Brain microvascular endothelial cell (primary cell): ENCODE data around the gene ACLY.
A peak's percentile ranks its signal among the peaks of the same experiment; 100 is the strongest.

Source experiments
- DNase-seq: peaks from one replicate; pipeline ENCODE4 v3.0.0-alpha.2; 2020
- H3K27ac ChIP-seq: fragments of 250-450 bp; sonication (Bioruptor Pico); 2 replicates; pipeline ENCODE4 v1.5.1; 2020; ENCODE audit warnings: mild to moderate bottlenecking, moderate library complexity
- H3K27me3 ChIP-seq: fragments of 250-450 bp; sonication (Bioruptor Pico); replicated peaks from 2 replicates; pipeline ENCODE4 v1.5.1; 2020; ENCODE audit warnings: mild to moderate bottlenecking
- H3K36me3 ChIP-seq: fragments of 250-450 bp; sonication (Bioruptor Pico); replicated peaks from 2 replicates; pipeline ENCODE4 v1.5.1; 2020; ENCODE audit warnings: mild to moderate bottlenecking
- H3K4me3 ChIP-seq: 2 replicates; pipeline ENCODE4 v1.5.1; 2011; ENCODE audit warnings: low read depth, mild to moderate bottlenecking, control low read depth, low read length, moderate library complexity
- in situ Hi-C: cut with HindIII; loops from 2 replicates; pipeline ENCODE4 v1.10.0; 2017; ENCODE audit warnings: low sequenced_read_pairs, low pct_ligation_motif_present
- TF ChIP-seq, protein P1 (sequence below): IDR thresholded peaks from 2 replicates; pipeline ENCODE4 v1.5.1; 2011; ENCODE audit warnings: low read depth, mild to moderate bottlenecking, moderate library complexity, low read length, control low read depth, inconsistent platforms; ENCODE audit errors: missing control alignments

The ACLY gene

DNA sequence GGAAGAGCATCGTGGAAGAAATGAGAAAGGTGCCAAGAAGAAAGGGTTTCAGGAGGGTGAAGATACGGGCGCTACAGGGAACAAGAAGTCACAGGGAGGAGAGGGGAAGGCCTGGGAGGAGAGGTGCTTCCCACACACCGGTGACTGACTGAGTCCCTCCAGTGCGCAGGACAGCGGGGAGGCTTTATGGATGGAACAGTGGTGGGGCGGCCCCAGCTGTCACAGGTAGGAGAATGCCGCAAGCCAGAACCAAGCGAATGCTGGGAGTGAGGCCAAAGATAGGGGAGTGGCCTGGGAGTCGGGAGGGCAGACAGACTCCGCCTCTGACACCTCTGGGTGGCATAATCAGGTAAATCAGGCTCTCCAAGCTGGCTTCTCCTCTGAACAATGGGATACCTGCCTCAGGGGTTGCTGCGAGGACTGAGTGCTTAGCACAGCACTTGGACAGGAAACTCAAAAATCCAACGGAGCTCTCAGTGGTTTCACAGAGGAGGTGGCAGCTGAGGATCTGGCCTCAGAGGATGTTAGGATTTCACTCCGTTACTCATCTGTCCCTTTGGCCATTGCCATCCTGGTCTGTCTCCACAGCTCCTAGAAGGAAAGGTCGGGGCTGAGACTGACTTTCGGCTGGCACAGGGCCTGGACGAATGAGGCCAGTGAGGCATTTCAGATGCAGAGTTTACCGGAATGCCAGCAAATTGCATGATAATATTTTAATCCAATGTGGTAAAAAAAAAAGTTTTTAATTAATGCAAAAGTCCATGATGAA, 47.1 kb upstream of the ACLY start:
- Histone ChIP-seq H3K27ac (no peak overlapping the region), H3K27me3 (no peaks in the 10 kb centered on the region), H3K36me3 (peaks cover 10% of the 10 kb centered on the region), H3K4me3 (peak overlapping the region; percentile 81)
- in situ Hi-C loops = loop anchor here (25.0 kb wide), 1 partner anchor 146 kb away; the partner anchor contains the start of genes DHX58, HSPB9 and KAT2A
- no peak for DNase-seq
- TF ChIP-seq, protein P1, sequence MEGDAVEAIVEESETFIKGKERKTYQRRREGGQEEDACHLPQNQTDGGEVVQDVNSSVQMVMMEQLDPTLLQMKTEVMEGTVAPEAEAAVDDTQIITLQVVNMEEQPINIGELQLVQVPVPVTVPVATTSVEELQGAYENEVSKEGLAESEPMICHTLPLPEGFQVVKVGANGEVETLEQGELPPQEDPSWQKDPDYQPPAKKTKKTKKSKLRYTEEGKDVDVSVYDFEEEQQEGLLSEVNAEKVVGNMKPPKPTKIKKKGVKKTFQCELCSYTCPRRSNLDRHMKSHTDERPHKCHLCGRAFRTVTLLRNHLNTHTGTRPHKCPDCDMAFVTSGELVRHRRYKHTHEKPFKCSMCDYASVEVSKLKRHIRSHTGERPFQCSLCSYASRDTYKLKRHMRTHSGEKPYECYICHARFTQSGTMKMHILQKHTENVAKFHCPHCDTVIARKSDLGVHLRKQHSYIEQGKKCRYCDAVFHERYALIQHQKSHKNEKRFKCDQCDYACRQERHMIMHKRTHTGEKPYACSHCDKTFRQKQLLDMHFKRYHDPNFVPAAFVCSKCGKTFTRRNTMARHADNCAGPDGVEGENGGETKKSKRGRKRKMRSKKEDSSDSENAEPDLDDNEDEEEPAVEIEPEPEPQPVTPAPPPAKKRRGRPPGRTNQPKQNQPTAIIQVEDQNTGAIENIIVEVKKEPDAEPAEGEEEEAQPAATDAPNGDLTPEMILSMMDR = no peak

DNA sequence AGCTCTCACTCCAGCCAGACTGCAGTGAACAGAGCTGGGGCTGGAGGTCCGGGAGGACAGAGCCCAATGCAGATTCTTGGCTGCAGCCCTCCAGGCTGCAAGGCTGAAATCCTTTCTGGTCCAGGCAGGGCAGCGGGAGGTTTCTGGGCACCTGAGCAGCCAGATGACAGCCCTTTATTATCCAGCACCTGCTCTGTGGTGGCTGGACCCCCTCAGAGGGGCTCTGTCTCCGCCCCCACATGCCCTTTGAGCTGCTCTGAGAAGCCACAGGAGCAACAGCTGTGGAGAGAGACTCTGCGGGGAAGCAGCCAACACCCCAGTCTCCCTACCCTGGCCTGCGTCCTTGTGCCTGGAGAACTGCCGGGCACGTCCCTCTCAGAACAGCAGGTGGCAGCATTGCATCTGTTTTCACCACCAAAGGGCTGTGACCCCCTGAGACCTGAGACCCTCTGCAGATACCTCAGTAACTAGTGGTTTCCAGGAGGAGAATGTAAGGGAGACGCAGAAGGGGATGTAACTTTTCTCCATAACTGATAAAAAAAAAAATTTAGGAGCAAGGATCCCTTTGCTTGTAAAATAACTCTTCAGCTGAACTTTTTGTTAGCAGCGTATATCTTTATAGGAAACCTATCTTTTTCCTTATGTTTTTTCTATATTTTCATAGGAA, 44.1 kb upstream of the ACLY start:
- TF ChIP-seq, protein P1 = peak; percentile 90

DNA sequence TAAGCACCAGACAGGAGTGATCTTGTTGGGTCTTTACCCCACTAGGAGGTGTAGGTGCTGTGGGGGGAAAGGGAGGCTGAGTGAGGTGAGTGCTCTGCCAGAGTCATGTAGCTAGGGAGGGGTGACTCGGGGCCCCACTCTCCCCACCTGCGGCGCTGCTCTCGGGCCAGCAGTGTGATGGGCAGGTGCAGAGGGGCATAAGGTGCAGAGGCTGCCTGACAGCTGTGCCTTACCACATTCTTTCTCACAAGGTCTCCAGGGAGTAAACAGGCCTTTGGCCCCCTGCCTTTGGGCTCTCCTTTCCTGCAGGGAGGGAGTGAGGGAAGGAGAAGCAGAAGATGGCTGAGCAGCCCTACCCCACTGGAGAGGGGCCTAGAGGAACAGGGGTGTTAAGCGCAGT, 43.4 kb upstream of the ACLY start:
- in situ Hi-C loops = loop anchor here (25.0 kb wide), 1 partner anchor 150 kb away; the partner anchor contains the start of genes DHX58, HSPB9 and KAT2A
- Histone ChIP-seq H3K27me3 (no peaks in the 10 kb centered on the region), H3K4me3 (no peak overlapping the region), H3K27ac (no peak overlapping the region), H3K36me3 (no peaks in the 10 kb centered on the region)
- TF ChIP-seq, protein P1 = no peak
- DNase-seq = no peak

More for the DNA sequence above, 44.1 kb upstream of the ACLY start:
- Histone ChIP-seq H3K36me3 (no peaks in the 10 kb centered on the region), H3K4me3 (no peak overlapping the region), H3K27ac (no peak overlapping the region), H3K27me3 (no peaks in the 10 kb centered on the region)
- in situ Hi-C loops = loop anchor here (25.0 kb wide), 1 partner anchor 149 kb away; the partner anchor contains the start of genes DHX58, HSPB9 and KAT2A
- peak; percentile 63 for DNase-seq

DNA sequence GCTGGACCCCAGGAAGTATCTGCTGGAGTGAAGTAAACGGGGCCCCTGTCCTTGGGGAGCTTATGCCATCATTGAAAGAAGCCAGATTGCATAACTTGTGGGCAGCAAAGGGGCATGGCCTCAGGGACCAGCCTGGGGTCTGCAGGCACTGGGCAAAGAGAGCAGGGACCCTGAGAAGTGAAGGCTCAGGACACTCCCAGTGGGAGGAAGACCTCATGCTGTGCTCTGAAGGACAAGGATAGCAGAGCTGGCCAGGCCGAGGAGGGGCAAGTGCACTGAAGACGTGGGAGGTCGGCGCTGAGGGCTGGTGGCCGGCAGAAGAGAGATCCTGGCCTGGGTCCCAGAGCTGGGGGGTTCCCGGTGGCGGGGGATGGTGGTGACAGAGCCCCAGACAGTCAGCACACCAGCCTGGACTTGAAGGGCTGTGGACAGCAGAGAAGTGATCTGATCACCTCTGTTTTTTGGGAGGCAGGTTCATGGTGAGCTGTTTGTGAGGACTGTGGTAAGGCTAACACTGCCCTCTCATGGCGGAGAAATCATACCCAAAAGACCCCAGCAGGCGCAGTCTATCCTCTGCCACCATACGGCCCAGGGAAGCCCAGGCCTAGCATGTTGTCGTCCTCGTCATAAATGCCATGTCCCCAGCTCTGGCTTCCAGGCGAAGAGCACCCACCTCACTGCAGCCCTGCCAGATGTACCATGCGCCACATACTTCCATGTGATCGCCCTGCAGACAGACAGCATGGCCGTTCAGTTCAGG, 40.8 kb upstream of the ACLY start:
- in situ Hi-C loops = loop anchor here (25.0 kb wide), 1 partner anchor 153 kb away; the partner anchor contains the start of genes DHX58, HSPB9 and KAT2A
- Histone ChIP-seq H3K36me3 (no peaks in the 10 kb centered on the region), H3K27me3 (no peaks in the 10 kb centered on the region), H3K27ac (no peak overlapping the region), H3K4me3 (no peak overlapping the region)
- peak; percentile 31 for DNase-seq
- TF ChIP-seq, protein P1 = peak; percentile 71

DNA sequence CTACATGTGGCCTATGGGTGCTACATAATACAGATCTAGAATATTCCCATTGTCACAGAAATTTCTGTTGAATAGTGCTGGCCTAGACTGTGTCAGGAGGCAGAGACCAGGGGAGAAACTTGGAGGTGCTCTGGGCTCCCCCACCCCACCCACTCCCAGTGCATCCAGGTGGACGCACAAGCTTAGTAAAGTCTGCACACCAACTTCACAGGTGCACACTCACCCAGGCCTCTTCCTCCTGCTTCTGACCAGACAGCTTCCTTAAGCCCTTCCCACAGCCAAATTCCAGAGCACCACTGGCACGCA, 40.2 kb upstream of the ACLY start:
- in situ Hi-C loops = loop anchor here (25.0 kb wide), 1 partner anchor 153 kb away; the partner anchor contains the start of genes DHX58, HSPB9 and KAT2A
- Histone ChIP-seq H3K27me3 (no peaks in the 10 kb centered on the region), H3K36me3 (no peaks in the 10 kb centered on the region), H3K27ac (no peak overlapping the region), H3K4me3 (no peak overlapping the region)
- TF ChIP-seq, protein P1 = no peak
- DNase-seq = no peak
